Fibroblast of lung (primary cell): ENCODE data around the gene CD247. TPM values are rescaled to one million over a fixed set of nuclear protein-coding genes. Genes with fewer than 3 reads are reported as not detected.

Experiments
- DNase-seq, 2 donors: peaks; one replicate each; pipeline versions ENCODE4 v3.0.0 to v3.0.0-alpha.2; 2010; ENCODE audit warnings: low read depth in 2 of 2
- H2AFZ ChIP-seq: 2 replicates; pipeline ENCODE4 v1.5.1; 2012; ENCODE audit warnings: low read length, control low read depth, inconsistent platforms
- H3K27ac ChIP-seq: 2 replicates; pipeline ENCODE4 v1.5.1; 2011; ENCODE audit warnings: low read length, control low read depth; ENCODE audit not compliant: insufficient read depth
- H3K27me3 ChIP-seq: 2 replicates; pipeline ENCODE4 v1.5.1; 2011; ENCODE audit warnings: mild to moderate bottlenecking, low read length; ENCODE audit not compliant: control insufficient read depth, insufficient read depth
- H3K36me3 ChIP-seq: 2 replicates; pipeline ENCODE4 v1.5.1; 2011; ENCODE audit warnings: low read length; ENCODE audit not compliant: control insufficient read depth, insufficient read depth
- H3K4me1 ChIP-seq: 2 replicates; pipeline ENCODE4 v1.5.1; 2011; ENCODE audit warnings: low read length; ENCODE audit not compliant: control insufficient read depth, insufficient read depth; ENCODE audit errors: extremely low read depth
- H3K4me2 ChIP-seq: 2 replicates; pipeline ENCODE4 v1.5.1; 2011; ENCODE audit warnings: low read length, control low read depth; ENCODE audit not compliant: insufficient read depth; ENCODE audit errors: extremely low read depth
- H3K4me3 ChIP-seq, 4 experiments: fragments of 200-600 bp in 1 of 4; sonication (generic) in 1 of 4; replicated peaks in 1 of 4; 2 replicates each; pipeline ENCODE4 v1.5.1; 2011 to 2016; ENCODE audit warnings: low read length in 4 of 4, low read depth in 3 of 4, mild to moderate bottlenecking in 3 of 4, control low read depth in 2 of 4, inconsistent platforms in 1 of 4, mixed read lengths in 1 of 4; ENCODE audit not compliant: insufficient read depth in 1 of 4; ENCODE audit errors: control extremely low read depth in 1 of 4
- H3K79me2 ChIP-seq: 2 replicates; pipeline ENCODE4 v1.5.1; 2012; ENCODE audit warnings: mild to moderate bottlenecking, low read length, inconsistent platforms; ENCODE audit not compliant: control insufficient read depth, insufficient read depth
- H3K9ac ChIP-seq: 2 replicates; pipeline ENCODE4 v1.5.1; 2011; ENCODE audit warnings: mild to moderate bottlenecking, low read length, control low read depth; ENCODE audit not compliant: insufficient read depth
- H3K9me3 ChIP-seq: 2 replicates; pipeline ENCODE4 v1.5.1; 2012; ENCODE audit warnings: low read depth, low read length; ENCODE audit not compliant: control insufficient read depth, insufficient read depth
- H4K20me1 ChIP-seq: 2 replicates; pipeline ENCODE4 v1.5.1; 2011; ENCODE audit warnings: low read length; ENCODE audit not compliant: control insufficient read depth, insufficient read depth; ENCODE audit errors: extremely low read depth
- CTCF ChIP-seq, 2 donors: IDR thresholded peaks in 1 of 2; conservative IDR thresholded peaks in 1 of 2; 1 replicate in 1 of 2; 2 replicates in 1 of 2; pipeline ENCODE4 v1.5.1; 2011 to 2012; ENCODE audit warnings: low read length in 2 of 2, control low read depth in 1 of 2, inconsistent platforms in 1 of 2, low read depth in 1 of 2, mild to moderate bottlenecking in 1 of 2
- EZH2 ChIP-seq: IDR thresholded peaks from 2 replicates; pipeline ENCODE4 v1.5.1; 2012; ENCODE audit warnings: low read length, control low read depth, mild to moderate bottlenecking; ENCODE audit errors: missing control alignments
- polyA plus RNA-seq, 2 donors: library from polyadenylated mRNA; depleted of rRNA in 1 of 2; stranded (reverse) in 1 of 2; unstranded in 1 of 2; fragments of >200 nt; gene quantifications; 2 replicates each; pipeline ENCODE4 v1.2.1, GENCODE V29; 2011 to 2012; ENCODE audit warnings: missing spikeins in 1 of 2
- total RNA-seq: library from RNA; depleted of rRNA; stranded (reverse); fragments of >200 nt; gene quantifications from 2 replicates; pipeline ENCODE4 v1.2.1, GENCODE V29; 2014

Gene CD247
- total and polyA plus RNA-seq, 2 donors (not counting 1 experiment from before 2014, with no cell fraction given): not detected

- Histone ChIP-seq H3K27ac (no peak overlapping the region), H3K36me3 (no peaks in the 10 kb centered on the region), H2AFZ (no peak overlapping the region), H3K4me1 (no peaks in the 10 kb centered on the region), H3K4me2 (no peak overlapping the region), H3K79me2 (no peaks in the 10 kb centered on the region), H3K9me3 (no peaks in the 10 kb centered on the region), H4K20me1 (no peaks in the 10 kb centered on the region), H3K4me3 (no peak overlapping the region), H3K9ac (no peak overlapping the region), H3K27me3 (no peaks in the 10 kb centered on the region)
- TF ChIP-seq EZH2: no peak
- DNase-seq: no peak
Observed at GRCh38 chr1:167392200-167392696, 126.1 kb downstream of the CD247 start.

- Histone ChIP-seq H3K4me1 (no peaks in the 10 kb centered on the region), H3K79me2 (no peaks in the 10 kb centered on the region), H3K4me2 (no peak overlapping the region), H3K4me3 (no peak overlapping the region), H4K20me1 (no peaks in the 10 kb centered on the region), H3K9me3 (no peaks in the 10 kb centered on the region), H3K27me3 (no peaks in the 10 kb centered on the region), H3K36me3 (no peaks in the 10 kb centered on the region), H3K9ac (no peak overlapping the region), H3K27ac (no peak overlapping the region), H2AFZ (no peak overlapping the region)
- TF ChIP-seq EZH2: no peak
- TF ChIP-seq CTCF (conservative IDR thresholded peaks at IDR 0.05 in 1 of 2, IDR thresholded peaks at IDR 0.05 in 1 of 2; ENCODE audit: low read depth in 1 of 2, low read length in 2 of 2): no peak
- DNase-seq: no peak
Observed at GRCh38 chr1:167388976-167389375, 129.4 kb downstream of the CD247 start.

GRCh38 chr1:167387251-167387910, 130.9 kb downstream of the CD247 start:
- Histone ChIP-seq H3K27ac (no peak overlapping the region), H3K4me3 (no peak overlapping the region)

More at GRCh38 chr1:167387251-167387910, 130.9 kb downstream of the CD247 start:
- Histone ChIP-seq H3K9me3 (no peaks in the 10 kb centered on the region), H2AFZ (no peak overlapping the region), H3K36me3 (no peaks in the 10 kb centered on the region), H3K4me1 (no peaks in the 10 kb centered on the region), H4K20me1 (no peaks in the 10 kb centered on the region), H3K79me2 (no peaks in the 10 kb centered on the region), H3K4me2 (no peak overlapping the region), H3K9ac (no peak overlapping the region), H3K27me3 (no peaks in the 10 kb centered on the region)
- TF ChIP-seq CTCF (conservative IDR thresholded peaks at IDR 0.05 in 1 of 2, IDR thresholded peaks at IDR 0.05 in 1 of 2; ENCODE audit: low read depth in 1 of 2, low read length in 2 of 2): no peak
- no peak for DNase-seq

Other genes with a start within 250 kb of the CD247 start
- gene CREG1, start 35.2 kb upstream of the CD247 start, total RNA-seq: 58.5 and 108 TPM in 2 replicates
- 29.4 and 75.5 TPM in 2 replicates for gene CREG1, start 35.2 kb upstream of the CD247 start, polyA plus RNA-seq
- gene RCSD1, start 111.7 kb upstream of the CD247 start, total RNA-seq: under 0.01 TPM in 1 of 2 replicates, not detected in the other
- 0.05 and 4.1 TPM in 2 replicates for gene RCSD1, start 111.7 kb upstream of the CD247 start, polyA plus RNA-seq
- gene MPZL1, start 203.5 kb upstream of the CD247 start, total RNA-seq: 81.4 and 86.8 TPM in 2 replicates
- 105 and 158 TPM in 2 replicates for gene MPZL1, start 203.5 kb upstream of the CD247 start, polyA plus RNA-seq